HG02970 (cell line): ENCODE measurements around the gene TBC1D9B.
A peak's percentile ranks its signal among the peaks of the same experiment; 100 is the strongest.
"Not testable (repeated sequence)": the region's sequence is repeated elsewhere in the genome, so short reads cannot be mapped to it uniquely, and the experiment has no call there.

Experiments
- ATAC-seq: cut with Tn5 transposase; IDR thresholded peaks from one replicate; pipeline ENCODE4 v1.9.1; 2021; ENCODE audit warnings: mild to moderate bottlenecking, moderate library complexity, moderate number of reproducible peaks; ENCODE audit not compliant: unreplicated experiment, low FRiP score

Gene TBC1D9B

DNA sequence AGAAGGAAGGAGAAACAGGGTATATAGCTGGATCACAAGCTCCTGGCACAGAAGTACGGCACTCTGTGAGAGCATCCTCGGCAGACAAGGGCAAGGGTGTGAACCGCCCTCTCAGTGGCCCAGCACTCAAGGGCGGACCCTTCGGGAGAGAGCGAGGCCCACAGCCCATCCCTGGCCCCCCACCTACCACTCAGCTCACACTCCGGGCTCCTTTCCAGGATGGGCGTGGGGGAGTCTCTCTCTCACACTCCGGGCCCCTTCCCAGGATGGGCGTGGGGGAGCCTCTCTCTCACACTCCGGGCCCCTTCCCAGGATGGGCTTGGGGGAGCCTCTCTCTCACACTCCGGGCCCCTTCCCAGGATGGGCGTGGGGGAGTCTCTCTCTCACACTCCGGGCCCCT is 36.2 kb downstream of the TBC1D9B start:
- not testable (repeated sequence) for ATAC-seq

DNA sequence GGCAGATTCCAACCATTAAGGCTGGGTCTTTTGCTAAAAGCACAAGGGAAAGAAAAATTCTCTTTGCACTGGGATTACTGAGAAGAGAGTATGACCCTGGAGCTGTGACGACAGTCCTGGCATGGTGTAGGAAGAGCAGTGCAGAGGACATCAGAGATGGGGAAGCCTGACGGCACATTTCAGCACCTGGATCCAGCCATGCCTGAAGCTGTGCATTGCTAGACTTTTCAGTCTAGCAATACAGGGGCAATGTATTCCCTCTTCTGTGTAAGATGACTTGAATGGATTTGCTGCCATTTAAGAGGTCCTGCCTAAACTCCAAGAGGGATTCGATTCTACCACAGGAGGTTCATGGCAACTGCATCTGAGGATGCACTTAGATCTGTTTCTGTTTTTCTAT is 36.7 kb downstream of the TBC1D9B start:
- ATAC-seq = no peak

DNA sequence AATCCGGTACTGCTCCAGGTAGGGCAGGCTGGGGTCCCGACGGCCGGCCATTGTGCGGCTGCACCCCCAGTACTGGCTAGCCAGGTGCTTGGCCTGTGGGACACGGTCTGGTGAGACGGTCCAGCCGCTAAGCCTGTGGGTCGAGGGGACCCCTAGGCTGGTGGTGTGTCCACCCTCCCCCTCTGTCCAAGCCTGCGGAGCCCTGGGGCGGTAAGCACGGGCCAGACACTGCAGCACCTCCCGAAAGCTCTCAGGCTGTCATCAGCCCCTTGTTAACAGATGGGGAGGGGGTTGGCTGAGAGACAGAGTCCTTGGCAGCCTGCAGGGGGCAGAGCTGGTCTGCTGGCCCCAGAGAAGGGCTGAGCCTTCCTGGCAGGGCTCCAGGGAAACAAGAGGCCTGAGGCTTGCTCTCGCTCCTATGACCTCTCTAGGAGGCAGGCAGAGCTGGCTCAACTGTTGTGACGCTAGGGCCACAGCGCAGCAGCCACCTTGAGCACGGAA is 37.2 kb downstream of the TBC1D9B start:
- no peak for ATAC-seq

DNA sequence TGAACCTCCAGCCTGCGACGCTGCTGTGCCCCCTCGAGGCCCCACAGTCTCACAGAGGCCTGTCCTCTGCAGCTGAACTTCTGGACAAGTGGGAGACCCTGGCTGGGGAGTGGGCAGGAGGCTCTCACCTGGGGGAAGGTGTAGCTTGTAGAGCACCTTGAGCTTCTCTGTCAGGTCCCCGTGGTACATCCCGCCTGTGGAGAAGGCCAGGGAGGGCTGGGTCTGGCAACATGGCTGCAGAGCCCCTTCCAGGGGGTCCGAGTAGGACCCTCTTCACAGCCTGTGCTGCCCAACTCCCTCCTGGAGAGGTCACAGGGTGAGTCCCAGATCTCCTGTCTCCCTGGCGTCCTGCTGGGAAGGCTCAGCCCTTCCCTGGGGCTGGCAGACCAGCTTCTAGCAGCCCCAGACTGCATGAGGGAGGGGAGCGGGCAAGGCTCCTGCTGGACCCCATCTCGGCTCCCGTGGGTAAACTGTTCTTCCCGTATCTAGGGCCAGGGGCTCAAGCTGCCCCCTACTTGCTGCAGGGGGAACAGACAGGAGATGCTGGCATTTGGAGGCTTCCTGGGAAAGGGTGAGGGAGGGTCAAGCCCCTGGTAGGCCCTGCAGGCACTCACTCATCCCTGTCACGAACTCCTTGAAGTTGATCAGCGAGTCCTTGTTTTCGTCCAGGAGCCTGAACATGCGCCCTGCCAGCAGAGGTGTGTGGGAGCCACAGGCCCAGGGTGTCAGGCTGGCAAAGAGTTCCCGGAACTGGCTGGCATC is 37.9 kb downstream of the TBC1D9B start:
- ATAC-seq = no peak

DNA sequence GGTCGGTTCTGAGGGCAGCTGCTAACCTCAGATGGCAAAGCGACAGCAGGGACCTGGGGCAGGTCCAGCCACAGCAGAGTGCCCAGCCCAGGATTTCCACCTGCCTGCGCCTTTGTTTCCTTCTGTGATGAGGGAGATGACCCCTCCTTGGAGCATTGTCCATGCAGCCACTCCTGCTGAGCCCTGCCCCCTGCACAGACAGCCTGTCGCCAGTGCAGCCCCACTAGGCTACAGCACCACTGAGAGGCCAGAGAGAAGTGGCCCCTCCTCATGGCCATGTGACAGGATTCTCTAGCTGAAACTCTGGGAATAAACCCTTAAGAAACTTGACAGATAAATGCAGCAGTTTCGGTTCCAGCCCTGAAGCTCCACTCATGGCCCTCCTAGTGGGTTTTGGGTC is 38.6 kb downstream of the TBC1D9B start:
- ATAC-seq = no peak

DNA sequence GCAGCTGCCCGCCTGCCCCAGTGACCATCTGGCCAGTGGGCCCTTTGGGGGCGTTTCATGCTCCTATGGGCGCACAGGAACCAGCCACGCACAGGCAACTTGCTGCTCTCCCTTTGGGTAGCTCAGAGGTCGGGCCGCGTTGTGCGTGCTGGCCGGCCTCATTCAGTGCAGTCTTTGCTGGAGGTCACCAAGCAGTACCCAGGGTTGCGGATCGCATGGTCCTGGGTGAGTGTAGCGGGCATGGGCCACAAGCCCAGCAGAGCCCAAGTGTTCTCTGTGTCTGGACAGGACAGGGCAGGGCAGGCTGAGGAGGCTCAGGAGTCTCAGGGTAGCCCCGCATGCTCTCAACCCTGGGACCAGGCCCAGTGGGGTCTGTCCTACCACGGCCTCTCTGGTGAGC is 39.2 kb downstream of the TBC1D9B start:
- ATAC-seq = no peak

DNA sequence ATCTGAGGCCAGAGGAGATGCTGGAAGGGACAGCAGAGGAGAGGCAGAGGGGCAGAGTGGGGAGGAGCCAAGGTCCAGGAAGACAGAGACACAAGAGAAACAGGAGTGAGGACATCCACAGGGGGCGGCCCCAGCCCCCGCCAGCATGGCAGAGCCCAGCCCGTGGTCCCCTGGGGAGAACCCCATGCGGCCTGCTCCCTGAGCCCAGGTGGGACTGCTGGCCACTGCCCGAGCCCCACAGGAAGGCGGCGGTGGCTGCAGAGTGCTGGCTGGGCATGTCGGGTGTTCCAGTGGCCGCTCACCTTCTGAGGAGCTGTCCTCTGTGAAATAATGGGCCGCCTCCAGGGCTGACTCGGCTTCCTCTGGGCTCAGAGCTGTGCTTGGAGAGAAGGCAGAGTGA is 40.2 kb downstream of the TBC1D9B start:
- ATAC-seq = no peak

DNA sequence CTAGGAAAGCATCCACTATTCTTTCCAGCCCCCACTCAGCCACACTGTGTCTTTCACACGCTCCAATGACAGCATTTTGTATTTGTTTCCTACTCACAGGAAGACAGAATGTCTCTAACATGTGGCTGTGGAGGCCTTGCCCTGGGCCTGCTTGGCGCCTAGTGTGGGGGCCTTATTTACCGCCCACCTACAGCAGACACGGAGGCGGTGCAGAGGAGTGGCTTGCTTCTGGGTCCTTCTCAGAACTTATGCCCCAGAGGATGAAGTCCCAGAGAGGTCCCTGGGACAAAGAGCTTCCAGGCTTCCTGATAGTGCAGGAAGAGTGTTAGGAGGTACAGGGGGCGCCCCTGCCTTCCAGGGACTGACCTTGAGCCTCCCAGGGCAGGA is 40.6 kb downstream of the TBC1D9B start:
- no peak for ATAC-seq

DNA sequence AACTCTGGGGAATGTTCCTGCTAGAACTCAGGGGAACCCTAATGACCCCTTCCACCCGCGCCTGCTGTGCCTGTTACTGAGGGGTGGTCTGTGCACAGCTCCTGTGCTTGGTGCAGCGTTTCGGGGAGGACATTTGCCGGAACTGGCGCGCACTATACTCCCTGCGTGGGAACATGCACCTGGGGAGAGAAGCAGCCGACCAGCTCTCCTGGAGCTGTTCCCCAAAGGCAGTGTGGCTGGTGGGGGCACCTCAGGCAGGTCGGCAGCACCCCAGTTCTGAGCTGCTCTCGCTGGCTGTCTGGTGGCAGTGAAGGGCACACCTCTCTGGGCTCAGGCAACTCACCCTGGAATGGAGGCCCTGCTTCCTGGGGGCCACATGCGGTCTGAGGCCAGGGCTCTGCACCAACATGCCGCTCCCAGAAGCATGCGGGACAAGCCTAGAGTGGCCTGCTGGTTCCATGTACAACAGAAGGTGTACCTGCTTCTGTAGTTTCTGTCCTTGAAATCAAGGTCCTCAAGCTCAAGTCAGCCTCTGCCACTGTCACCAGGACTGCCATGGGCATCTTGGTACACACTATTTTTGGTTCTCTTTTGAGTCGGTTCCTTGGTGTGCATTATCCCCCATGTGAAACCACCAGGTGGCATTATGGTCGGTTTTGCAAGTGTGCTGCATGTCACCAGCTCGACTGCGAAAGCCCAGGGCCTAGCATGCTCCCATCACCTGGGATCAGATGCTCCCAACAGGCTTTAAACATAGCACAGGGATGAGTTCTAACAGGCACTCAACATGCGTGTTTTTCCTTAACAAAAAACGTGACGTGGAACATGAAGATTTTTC is 41.2 kb downstream of the TBC1D9B start:
- ATAC-seq = no peak

DNA sequence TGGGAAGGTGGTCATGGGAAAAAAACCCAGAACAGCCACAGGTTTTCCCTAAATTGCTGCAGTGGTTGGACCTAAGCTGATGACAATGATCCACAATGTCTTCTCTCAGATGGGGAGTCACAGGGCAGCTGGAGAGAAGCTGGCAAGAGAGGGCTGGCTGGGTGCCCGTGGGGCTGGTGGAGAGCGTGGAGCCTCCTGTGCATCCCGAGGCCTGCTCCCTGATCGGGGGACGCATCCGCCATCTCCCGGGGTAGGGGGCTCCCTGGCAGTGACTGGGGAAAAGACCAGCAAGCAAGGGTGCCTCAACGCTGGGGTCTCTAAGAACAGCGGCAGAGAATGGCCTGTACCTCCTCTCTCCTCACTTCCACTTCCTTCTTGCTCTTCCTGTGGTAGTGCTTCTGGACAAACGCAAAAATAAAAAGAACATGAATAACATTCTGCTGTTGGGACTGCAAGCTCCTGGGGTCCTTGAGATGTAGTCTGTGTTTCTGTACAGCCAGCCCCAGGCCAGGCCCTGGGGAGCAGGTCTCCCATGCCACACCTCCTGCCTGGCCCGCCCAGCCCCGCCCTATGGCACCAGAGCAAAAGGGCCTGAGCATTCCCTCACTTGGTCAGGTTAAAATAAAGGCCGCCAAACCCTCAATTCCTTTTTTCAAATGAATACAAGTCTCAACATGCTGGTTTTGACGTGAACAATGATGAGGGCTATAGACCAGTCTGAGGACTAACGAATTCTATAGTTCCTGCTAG is 42.0 kb downstream of the TBC1D9B start:
- ATAC-seq = no peak

DNA sequence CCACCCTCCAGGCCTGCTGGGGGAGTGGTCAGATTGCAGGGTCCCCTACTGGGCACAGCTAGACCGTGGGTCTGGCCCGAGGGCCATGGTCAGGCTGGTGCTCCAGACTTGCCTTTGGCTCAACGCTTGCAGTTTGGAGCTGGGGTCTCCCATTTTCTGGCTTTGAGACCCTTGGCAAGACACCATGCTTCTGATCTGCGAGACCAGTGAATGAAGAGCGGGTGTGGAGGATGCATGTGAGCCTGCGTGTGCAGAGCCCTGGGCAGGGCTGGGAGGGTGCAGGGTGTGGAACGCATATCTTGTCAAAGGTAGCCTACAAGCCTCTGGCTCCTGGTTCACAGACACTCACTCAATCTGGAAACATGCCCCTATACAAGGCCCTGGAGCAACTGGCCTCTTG is 43.0 kb downstream of the TBC1D9B start:
- ATAC-seq = no peak

DNA sequence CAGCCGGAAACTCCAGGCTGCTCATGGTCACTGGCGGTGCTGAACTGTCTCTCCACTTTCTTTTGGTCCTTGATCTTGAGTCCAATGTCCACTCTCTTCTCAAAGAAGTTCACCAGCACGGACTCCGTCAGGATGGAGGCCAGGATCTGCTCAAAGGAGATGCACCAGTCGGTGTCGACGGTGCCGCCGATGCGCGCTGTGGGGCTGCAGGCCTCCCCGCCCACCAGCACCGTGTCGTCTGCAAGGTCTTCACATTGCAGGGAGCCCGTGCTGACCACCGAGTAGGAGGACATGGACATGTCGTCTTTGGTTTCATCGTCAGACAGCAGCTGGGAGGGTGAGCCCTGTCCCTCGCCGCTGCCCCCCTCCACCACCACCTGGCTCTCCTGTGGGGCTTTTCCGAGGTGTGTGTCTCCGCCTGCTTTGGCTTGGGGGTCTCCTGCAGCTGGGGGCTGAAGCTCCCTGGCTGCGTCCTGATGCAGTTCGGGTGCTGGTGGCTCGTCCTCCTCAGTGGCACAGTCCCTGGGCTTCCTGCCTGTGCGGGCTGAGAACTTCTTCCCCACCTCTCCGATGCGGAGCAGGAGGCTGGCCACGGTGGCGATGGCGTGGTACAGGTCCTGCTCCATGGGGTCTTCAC is 44.1 kb downstream of the TBC1D9B start:
- ATAC-seq = no peak

DNA sequence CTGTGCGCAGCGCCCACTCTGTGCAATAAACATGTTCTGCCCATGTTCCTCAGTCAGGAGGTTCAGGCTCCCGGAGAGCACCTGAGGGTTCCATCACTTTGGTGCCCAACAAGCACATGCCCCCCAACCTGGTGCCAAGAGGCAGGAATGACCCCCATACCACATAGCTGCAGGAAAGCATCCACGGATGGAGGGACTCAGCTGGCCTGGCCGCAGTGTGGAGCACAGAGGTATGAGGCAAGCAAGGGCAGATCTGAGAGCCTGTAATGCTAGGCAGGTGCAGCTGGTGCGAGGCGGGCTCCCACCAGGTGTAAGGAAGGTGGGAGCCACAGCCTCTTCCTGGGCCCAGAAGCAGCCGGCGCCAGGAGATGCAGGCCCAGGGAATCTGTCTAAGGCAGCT is 44.8 kb downstream of the TBC1D9B start:
- ATAC-seq = no peak

DNA sequence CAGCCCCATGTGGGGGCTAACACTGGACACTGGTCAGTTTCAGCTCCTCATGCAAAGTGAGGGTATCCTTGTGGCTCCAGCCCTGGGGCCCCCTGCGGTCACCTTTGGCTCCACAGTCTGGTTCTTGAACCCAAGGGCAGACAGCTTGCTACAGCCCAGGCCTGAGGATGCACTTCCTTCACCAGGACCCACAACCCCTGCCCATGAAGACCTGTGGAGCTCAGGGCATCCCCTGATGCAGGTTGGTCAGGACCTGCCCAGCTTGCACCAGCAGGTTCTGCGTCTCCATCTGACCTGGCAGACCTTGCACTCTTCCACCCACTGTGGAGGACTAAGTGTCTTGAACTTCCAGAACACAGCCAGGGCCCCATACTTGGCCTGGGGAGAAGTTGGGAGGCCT is 45.4 kb downstream of the TBC1D9B start:
- ATAC-seq = no peak

DNA sequence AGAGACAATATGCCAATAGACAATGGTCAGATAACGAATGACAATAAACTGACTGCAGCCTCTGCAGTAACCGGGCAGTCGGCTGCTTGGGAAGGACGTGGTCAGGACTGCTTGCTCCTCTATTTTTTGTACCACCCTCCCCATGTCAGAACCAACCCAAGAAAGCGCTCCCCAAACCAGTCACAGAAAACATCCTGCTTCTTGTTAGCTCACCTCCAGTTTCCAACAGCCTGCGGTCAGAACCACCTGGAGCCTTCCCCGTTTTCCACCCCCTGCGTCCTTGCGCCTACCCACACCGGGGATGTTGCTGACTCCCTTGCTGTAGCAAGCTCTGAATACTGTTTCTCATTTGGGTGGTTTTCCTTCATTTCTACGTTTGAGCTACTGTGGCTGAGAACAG is 47.4 kb downstream of the TBC1D9B start:
- no peak for ATAC-seq

DNA sequence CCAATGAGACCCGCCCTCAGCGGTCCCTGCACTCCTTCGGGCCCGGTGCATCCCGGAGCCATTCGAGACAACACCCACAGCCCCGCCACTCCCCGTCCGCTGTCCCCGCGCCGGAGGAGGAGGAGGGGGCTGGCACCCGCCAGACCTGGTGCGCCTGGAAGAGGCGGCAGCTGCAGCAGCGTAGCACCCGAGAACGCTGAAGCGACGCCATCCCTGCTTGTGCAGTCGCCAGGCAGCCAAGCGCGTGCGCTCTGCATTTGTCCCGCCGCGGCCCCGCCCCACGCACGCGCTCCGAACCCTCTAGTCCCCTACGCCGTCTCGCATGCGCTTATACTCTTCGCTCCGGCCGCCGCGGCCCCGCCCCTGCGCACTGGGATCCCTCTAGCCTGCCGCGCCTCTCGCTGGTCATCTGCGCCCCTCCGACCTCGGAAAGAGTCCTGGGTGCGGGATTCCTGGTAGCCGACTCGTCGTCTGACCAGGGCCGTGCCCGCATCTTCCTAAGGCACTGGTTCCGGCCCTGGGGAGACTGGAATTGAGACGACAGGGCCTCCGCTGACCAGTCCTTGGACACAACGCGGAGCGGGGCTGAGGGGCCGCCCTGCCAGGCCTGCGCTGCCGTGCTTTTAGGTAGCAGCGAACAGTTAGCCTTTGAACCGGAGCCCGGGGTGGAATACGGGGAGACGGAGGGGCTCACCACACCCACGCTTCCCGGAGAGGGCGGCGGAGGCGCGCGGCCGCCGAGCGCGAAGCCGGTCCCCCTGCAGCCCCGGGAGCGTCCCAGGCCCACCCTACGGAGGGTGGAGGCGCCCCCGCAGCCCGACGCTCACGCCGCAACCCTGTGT is 48.9 kb downstream of the TBC1D9B start, which contains the start of gene MRNIP:
MRNIP (minus strand) TSS at position 232 of the 842 bp plus-strand sequence; CDS start at position 211, 21 bp downstream.
- peak; percentile 94 for ATAC-seq

DNA sequence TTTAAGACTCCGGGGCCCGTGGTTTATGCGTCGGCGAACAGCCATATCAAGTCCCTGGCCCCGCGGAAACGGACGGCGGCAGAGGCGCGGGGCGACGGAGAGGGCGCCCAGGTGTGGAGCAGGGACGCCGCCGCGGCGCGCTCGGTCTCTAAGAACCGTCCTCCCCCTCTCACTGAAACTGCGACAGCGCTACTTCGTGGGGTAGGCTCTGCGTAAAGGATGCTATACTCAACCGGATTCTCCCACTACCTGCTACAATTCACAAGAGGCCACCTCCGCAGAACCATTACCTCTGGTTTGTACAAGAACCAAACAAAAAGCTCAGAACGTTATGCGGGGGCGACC is 49.5 kb downstream of the TBC1D9B start:
- ATAC-seq = peak; percentile 33

DNA sequence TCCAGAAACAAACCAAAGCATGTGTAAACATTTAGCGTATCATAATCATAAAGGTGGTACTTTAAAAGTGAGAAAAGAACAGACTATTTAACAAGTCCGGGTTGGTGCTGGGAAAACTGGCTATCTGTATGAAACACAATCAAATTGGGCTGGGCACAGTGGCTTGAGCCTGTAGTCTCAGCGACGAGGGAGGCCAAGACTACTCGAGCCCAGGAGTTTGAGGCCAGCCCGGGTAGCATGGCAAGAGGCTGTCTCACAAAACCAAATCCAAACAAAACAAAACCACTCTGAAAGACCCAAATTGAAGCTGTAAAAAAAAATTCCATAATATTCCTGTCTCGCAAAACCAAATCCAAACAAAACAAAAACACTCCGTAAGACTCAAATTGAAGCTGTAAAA is 53.3 kb downstream of the TBC1D9B start:
- ATAC-seq = no peak

DNA sequence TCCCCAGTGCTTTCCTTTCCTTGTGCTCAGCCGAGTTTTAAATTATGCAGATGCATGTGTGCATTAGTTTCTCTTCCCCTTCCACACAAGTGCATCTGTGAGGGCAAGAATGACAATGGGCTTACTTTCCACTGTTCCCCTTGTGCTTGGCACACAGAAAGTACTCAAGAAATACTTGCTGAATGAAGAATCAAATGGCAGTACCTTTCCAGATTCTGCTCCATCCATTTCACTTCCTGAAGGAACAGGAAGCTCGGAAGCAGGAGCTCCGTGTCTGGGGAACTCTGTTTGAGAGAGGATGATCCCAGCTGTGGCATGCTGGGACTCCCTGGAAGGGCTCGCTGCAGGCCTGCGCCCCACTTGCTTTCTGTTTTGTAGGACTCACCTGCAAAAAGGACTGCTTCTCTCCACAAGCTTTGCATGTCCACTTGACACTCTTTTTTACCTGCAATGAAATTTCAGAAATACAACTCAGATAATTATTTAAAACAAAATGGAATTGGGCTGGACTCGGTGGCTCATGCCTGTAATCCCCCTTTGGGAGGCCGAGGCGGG is 54.6 kb downstream of the TBC1D9B start:
- ATAC-seq = no peak
